GM12878 (cell line): Measurements from ENCODE around the gene PTGES2.
A peak's percentile ranks its signal among the peaks of the same experiment; 100 is the strongest.

Experiments used
- EZH2 ChIP-seq: IDR thresholded peaks from 2 replicates; pipeline ENCODE4 v1.6.1; 2012; ENCODE audit warnings: low read depth, mild to moderate bottlenecking, control low read depth, inconsistent platforms, low read length, borderline replicate concordance; ENCODE audit not compliant: control insufficient read depth
- MTA3 ChIP-seq: IDR thresholded peaks from 2 replicates; pipeline ENCODE4 v1.6.1; 2012; ENCODE audit warnings: low read length, inconsistent platforms, borderline replicate concordance
- POLR2A ChIP-seq: IDR thresholded peaks from 2 replicates; pipeline ENCODE4 v1.6.1; 2011; ENCODE audit warnings: low read depth, mild to moderate bottlenecking, low read length
- POLR2AphosphoS5 ChIP-seq: IDR thresholded peaks from 2 replicates; pipeline ENCODE4 v1.6.1; 2011; ENCODE audit warnings: mild to moderate bottlenecking, low read length, inconsistent platforms
- RAD21 ChIP-seq: IDR thresholded peaks from 2 replicates; pipeline ENCODE4 v1.6.1; 2011; ENCODE audit warnings: mild to moderate bottlenecking, low read depth, low read length, moderate library complexity; ENCODE audit not compliant: insufficient read depth
- YY1 ChIP-seq: IDR thresholded peaks from 2 replicates; pipeline ENCODE4 v1.6.1; 2011; ENCODE audit warnings: low read depth, mild to moderate bottlenecking, low read length
- TF ChIP-seq, protein P1 (sequence below): IDR thresholded peaks from 2 replicates; pipeline ENCODE4 v1.6.1; 2012; ENCODE audit warnings: mild to moderate bottlenecking, low read depth, low read length
- TF ChIP-seq, protein P2 (sequence below), 3 experiments: IDR thresholded peaks in 2 of 3; conservative IDR thresholded peaks in 1 of 3; 2 replicates each; pipeline ENCODE4 v1.5.1; 2011; ENCODE audit warnings: low read depth in 3 of 3, low read length in 3 of 3, mild to moderate bottlenecking in 3 of 3, control low read depth in 2 of 3, moderate library complexity in 2 of 3, inconsistent platforms in 1 of 3, mixed read lengths in 1 of 3; ENCODE audit not compliant: control insufficient read depth in 2 of 3, insufficient read depth in 1 of 3; ENCODE audit errors: extremely low read depth in 1 of 3
- TF ChIP-seq, protein P3 (sequence below): fragments of 450-650 bp; formaldehyde crosslinking; IDR thresholded peaks from 2 replicates; pipeline ENCODE4 v1.4.0; 2020; ENCODE audit warnings: mild to moderate bottlenecking, moderate library complexity
- TF ChIP-seq, protein P4 (sequence below): fragments of 450-650 bp; IDR thresholded peaks from 2 replicates; pipeline ENCODE4 v1.6.1; 2014; ENCODE audit warnings: mild to moderate bottlenecking

DNA sequence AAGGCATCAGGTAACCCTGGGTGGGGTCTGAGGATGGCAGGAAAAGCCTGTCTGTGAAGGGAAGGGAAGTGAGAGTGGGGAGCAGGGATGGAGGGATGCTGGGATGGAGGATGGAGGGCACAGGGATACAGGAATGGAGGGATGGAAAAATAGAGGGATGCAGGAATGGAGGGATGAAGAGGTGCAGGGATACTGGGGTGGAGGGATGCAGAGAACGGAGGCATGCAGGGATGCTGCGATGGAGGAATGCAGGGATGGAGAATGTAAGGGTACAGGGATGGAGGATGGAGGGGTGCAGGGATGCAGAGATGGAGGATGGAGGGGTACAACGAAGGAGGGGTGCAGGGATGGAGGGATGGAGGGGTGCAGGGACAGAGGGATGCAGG, 9.1 kb downstream of the PTGES2 start:
- TF ChIP-seq RAD21: no peak
- TF ChIP-seq, protein P1, sequence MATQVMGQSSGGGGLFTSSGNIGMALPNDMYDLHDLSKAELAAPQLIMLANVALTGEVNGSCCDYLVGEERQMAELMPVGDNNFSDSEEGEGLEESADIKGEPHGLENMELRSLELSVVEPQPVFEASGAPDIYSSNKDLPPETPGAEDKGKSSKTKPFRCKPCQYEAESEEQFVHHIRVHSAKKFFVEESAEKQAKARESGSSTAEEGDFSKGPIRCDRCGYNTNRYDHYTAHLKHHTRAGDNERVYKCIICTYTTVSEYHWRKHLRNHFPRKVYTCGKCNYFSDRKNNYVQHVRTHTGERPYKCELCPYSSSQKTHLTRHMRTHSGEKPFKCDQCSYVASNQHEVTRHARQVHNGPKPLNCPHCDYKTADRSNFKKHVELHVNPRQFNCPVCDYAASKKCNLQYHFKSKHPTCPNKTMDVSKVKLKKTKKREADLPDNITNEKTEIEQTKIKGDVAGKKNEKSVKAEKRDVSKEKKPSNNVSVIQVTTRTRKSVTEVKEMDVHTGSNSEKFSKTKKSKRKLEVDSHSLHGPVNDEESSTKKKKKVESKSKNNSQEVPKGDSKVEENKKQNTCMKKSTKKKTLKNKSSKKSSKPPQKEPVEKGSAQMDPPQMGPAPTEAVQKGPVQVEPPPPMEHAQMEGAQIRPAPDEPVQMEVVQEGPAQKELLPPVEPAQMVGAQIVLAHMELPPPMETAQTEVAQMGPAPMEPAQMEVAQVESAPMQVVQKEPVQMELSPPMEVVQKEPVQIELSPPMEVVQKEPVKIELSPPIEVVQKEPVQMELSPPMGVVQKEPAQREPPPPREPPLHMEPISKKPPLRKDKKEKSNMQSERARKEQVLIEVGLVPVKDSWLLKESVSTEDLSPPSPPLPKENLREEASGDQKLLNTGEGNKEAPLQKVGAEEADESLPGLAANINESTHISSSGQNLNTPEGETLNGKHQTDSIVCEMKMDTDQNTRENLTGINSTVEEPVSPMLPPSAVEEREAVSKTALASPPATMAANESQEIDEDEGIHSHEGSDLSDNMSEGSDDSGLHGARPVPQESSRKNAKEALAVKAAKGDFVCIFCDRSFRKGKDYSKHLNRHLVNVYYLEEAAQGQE: no peak
- no peak for TF ChIP-seq POLR2AphosphoS5
- TF ChIP-seq, protein P2, sequence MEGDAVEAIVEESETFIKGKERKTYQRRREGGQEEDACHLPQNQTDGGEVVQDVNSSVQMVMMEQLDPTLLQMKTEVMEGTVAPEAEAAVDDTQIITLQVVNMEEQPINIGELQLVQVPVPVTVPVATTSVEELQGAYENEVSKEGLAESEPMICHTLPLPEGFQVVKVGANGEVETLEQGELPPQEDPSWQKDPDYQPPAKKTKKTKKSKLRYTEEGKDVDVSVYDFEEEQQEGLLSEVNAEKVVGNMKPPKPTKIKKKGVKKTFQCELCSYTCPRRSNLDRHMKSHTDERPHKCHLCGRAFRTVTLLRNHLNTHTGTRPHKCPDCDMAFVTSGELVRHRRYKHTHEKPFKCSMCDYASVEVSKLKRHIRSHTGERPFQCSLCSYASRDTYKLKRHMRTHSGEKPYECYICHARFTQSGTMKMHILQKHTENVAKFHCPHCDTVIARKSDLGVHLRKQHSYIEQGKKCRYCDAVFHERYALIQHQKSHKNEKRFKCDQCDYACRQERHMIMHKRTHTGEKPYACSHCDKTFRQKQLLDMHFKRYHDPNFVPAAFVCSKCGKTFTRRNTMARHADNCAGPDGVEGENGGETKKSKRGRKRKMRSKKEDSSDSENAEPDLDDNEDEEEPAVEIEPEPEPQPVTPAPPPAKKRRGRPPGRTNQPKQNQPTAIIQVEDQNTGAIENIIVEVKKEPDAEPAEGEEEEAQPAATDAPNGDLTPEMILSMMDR (IDR thresholded peaks at IDR 0.05 in 2 of 3, conservative IDR thresholded peaks at IDR 0.05 in 1 of 3; ENCODE audit: control insufficient read depth in 2 of 3, extremely low read depth in 1 of 3, insufficient read depth in 1 of 3, low read depth in 3 of 3, low read length in 3 of 3): no peak
- no peak for TF ChIP-seq YY1
- TF ChIP-seq, protein P3, sequence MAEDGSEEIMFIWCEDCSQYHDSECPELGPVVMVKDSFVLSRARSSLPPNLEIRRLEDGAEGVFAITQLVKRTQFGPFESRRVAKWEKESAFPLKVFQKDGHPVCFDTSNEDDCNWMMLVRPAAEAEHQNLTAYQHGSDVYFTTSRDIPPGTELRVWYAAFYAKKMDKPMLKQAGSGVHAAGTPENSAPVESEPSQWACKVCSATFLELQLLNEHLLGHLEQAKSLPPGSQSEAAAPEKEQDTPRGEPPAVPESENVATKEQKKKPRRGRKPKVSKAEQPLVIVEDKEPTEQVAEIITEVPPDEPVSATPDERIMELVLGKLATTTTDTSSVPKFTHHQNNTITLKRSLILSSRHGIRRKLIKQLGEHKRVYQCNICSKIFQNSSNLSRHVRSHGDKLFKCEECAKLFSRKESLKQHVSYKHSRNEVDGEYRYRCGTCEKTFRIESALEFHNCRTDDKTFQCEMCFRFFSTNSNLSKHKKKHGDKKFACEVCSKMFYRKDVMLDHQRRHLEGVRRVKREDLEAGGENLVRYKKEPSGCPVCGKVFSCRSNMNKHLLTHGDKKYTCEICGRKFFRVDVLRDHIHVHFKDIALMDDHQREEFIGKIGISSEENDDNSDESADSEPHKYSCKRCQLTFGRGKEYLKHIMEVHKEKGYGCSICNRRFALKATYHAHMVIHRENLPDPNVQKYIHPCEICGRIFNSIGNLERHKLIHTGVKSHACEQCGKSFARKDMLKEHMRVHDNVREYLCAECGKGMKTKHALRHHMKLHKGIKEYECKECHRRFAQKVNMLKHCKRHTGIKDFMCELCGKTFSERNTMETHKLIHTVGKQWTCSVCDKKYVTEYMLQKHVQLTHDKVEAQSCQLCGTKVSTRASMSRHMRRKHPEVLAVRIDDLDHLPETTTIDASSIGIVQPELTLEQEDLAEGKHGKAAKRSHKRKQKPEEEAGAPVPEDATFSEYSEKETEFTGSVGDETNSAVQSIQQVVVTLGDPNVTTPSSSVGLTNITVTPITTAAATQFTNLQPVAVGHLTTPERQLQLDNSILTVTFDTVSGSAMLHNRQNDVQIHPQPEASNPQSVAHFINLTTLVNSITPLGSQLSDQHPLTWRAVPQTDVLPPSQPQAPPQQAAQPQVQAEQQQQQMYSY (CRISPR knock-in tag): no peak
- TF ChIP-seq MTA3: no peak
- peak; percentile 27; the same call in 1 of the 2 replicates for TF ChIP-seq POLR2A
- TF ChIP-seq, protein P4, sequence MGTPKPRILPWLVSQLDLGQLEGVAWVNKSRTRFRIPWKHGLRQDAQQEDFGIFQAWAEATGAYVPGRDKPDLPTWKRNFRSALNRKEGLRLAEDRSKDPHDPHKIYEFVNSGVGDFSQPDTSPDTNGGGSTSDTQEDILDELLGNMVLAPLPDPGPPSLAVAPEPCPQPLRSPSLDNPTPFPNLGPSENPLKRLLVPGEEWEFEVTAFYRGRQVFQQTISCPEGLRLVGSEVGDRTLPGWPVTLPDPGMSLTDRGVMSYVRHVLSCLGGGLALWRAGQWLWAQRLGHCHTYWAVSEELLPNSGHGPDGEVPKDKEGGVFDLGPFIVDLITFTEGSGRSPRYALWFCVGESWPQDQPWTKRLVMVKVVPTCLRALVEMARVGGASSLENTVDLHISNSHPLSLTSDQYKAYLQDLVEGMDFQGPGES: no peak
- no peak for TF ChIP-seq EZH2
